Neural progenitor cell (in vitro differentiated cells): ENCODE measurements around the gene DNAJC1. TPM values are rescaled to one million over a fixed set of nuclear protein-coding genes. Genes with fewer than 3 reads are reported as not detected.
"Not testable (repeated sequence)": the region's sequence is repeated elsewhere in the genome, so short reads cannot be mapped to it uniquely, and the experiment has no call there.

Experiments used
- DNase-seq: peaks from one replicate; pipeline ENCODE4 v3.0.0-alpha.2; 2016; ENCODE audit warnings: low spot score
- H2AFZ ChIP-seq: fragments of 200-600 bp; sonication (generic); replicated peaks from 2 replicates; pipeline ENCODE4 v1.6.1; 2016; ENCODE audit warnings: antibody characterized with exemption
- H3F3A ChIP-seq: fragments of 200-600 bp; sonication (generic); 2 replicates; pipeline ENCODE4 v1.6.1; 2016; ENCODE audit warnings: antibody characterized with exemption, low read depth
- H3K27ac ChIP-seq: fragments of 200-600 bp; sonication (generic); 2 replicates; pipeline ENCODE4 v1.5.1; 2016; ENCODE audit warnings: mild to moderate bottlenecking
- H3K27me3 ChIP-seq: fragments of 200-600 bp; sonication (generic); 2 replicates; pipeline ENCODE4 v1.6.1; 2016; ENCODE audit warnings: mild to moderate bottlenecking, moderate library complexity
- H3K36me3 ChIP-seq: fragments of 200-600 bp; sonication (generic); 2 replicates; pipeline ENCODE4 v1.5.1; 2016
- H3K4me1 ChIP-seq: fragments of 200-600 bp; sonication (generic); 2 replicates; pipeline ENCODE4 v1.6.1; 2016; ENCODE audit warnings: mixed run types
- H3K4me2 ChIP-seq: fragments of 200-600 bp; sonication (generic); 2 replicates; pipeline ENCODE4 v1.6.1; 2016
- H3K4me3 ChIP-seq: fragments of 200-600 bp; sonication (generic); 2 replicates; pipeline ENCODE4 v1.5.1; 2016
- H3K79me2 ChIP-seq: fragments of 200-600 bp; sonication (generic); 2 replicates; pipeline ENCODE4 v1.6.1; 2016; ENCODE audit warnings: low read depth
- H3K9ac ChIP-seq: fragments of 200-600 bp; sonication (generic); 2 replicates; pipeline ENCODE4 v1.6.1; 2016
- H3K9me3 ChIP-seq: fragments of 200-600 bp; sonication (generic); 2 replicates; pipeline ENCODE4 v1.5.1; 2016; ENCODE audit warnings: low read depth
- H4K20me1 ChIP-seq: fragments of 200-600 bp; sonication (generic); 2 replicates; pipeline ENCODE4 v1.6.1; 2016; ENCODE audit warnings: low read depth
- H3K27ac Mint-ChIP-seq: 3 replicates; pipeline ENCODE4 v1.8.0; 2021; ENCODE audit warnings: mixed read lengths
- H3K27me3 Mint-ChIP-seq: 2 replicates; pipeline ENCODE4 v1.8.0; 2022; ENCODE audit warnings: low read depth, mild to moderate bottlenecking, inconsistent platforms, moderate library complexity, mixed read lengths; ENCODE audit not compliant: insufficient read depth
- H3K36me3 Mint-ChIP-seq: 3 replicates; pipeline ENCODE4 v1.8.0; 2021; ENCODE audit warnings: mixed read lengths
- H3K4me1 Mint-ChIP-seq: 3 replicates; pipeline ENCODE4 v1.8.0; 2021; ENCODE audit warnings: mixed read lengths
- H3K4me3 Mint-ChIP-seq: 3 replicates; pipeline ENCODE4 v1.8.0; 2021; ENCODE audit warnings: mild to moderate bottlenecking, moderate library complexity, mixed read lengths
- H3K9me3 Mint-ChIP-seq: 3 replicates; pipeline ENCODE4 v1.8.0; 2020; ENCODE audit warnings: mixed read lengths
- EZH2 ChIP-seq: fragments of 200-600 bp; sonication (generic); IDR thresholded peaks from 2 replicates; pipeline ENCODE4 v1.6.1; 2017; ENCODE audit warnings: antibody characterized with exemption, mild to moderate bottlenecking, moderate library complexity
- EZH2phosphoT487 ChIP-seq: fragments of 200-600 bp; sonication (generic); IDR thresholded peaks from 2 replicates; pipeline ENCODE4 v1.6.1; 2017; ENCODE audit warnings: antibody characterized with exemption
- total RNA-seq: library from RNA; depleted of rRNA; stranded (reverse); fragments of >200 nt; gene quantifications from 2 replicates; pipeline ENCODE4 v1.2.3, GENCODE V29; 2015; ENCODE audit warnings: low replicate concordance
- TF ChIP-seq, protein P1 (sequence below): fragments of 200-600 bp; sonication (generic); IDR thresholded peaks from 2 replicates; pipeline ENCODE4 v1.5.1; 2017; ENCODE audit warnings: antibody characterized with exemption, mild to moderate bottlenecking

Gene DNAJC1
- total RNA-seq, 1 donor from 2014 or later: 55.3 TPM

DNA sequence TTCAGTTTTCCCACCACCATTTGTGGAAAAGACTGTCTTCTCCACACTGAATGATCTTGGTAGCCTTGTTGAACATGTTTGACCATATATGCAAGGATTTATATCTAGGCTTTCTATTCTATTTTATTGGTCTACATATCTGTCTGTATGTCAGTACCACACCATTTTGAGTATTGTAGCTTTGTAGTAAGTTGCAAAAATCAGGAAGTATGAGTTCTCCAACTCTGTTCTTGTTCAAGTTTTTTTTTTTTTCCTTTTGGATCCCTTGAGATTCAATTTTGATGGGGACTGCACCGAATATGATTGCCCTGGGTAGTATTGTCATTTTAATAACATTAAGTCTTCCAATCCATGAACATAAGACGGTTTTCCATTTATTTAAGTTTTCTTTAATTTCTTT lies 176.8 kb downstream of the DNAJC1 start:
- TF ChIP-seq EZH2phosphoT487 (no peak), EZH2 (no peak)
- TF ChIP-seq, protein P1, sequence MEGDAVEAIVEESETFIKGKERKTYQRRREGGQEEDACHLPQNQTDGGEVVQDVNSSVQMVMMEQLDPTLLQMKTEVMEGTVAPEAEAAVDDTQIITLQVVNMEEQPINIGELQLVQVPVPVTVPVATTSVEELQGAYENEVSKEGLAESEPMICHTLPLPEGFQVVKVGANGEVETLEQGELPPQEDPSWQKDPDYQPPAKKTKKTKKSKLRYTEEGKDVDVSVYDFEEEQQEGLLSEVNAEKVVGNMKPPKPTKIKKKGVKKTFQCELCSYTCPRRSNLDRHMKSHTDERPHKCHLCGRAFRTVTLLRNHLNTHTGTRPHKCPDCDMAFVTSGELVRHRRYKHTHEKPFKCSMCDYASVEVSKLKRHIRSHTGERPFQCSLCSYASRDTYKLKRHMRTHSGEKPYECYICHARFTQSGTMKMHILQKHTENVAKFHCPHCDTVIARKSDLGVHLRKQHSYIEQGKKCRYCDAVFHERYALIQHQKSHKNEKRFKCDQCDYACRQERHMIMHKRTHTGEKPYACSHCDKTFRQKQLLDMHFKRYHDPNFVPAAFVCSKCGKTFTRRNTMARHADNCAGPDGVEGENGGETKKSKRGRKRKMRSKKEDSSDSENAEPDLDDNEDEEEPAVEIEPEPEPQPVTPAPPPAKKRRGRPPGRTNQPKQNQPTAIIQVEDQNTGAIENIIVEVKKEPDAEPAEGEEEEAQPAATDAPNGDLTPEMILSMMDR: no peak
- no peak overlapping the region for H3K4me2 ChIP-seq

DNA sequence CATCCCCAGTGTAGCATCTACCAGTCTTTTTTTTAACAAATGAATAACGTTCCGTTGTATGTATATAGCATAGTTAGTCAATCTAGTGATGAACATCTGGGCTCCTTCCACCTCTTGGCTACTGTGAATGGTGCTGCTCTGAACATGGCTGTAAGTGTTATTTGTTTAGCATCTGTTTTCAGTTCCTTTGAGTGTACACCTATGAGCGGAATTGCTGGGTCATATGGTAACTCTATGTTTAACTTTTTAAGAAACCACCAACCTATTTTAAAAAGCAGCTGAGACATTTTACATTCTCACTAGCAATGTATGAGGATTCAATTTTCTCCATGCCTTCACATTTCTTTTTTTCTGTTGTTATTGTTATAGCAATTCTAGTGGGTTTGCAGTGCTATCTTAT lies 178.2 kb downstream of the DNAJC1 start:
- Histone ChIP-seq H3K9ac (no peak overlapping the region), H3K27ac (no peak overlapping the region), H4K20me1 (no peaks in the 10 kb centered on the region), H3K9me3 (peaks cover 29% of the 10 kb centered on the region), H3F3A (no peaks in the 10 kb centered on the region), H2AFZ (no peak overlapping the region), H3K79me2 (no peaks in the 10 kb centered on the region), H3K4me2 (no peak overlapping the region), H3K4me3 (no peak overlapping the region), H3K4me1 (no peaks in the 10 kb centered on the region), H3K36me3 (peaks cover 2% of the 10 kb centered on the region), H3K27me3 (no peaks in the 10 kb centered on the region)
- Mint-ChIP-seq H3K36me3 (peaks cover 51% of the 10 kb centered on the region), H3K27ac (no peak overlapping the region), H3K9me3 (peaks cover 56% of the 10 kb centered on the region), H3K4me3 (no peak overlapping the region), H3K4me1 (no peaks in the 10 kb centered on the region), H3K27me3 (peaks cover 1% of the 10 kb centered on the region)
- TF ChIP-seq, protein P1: no peak
- TF ChIP-seq EZH2: no peak
- no peak for TF ChIP-seq EZH2phosphoT487
- no peak for DNase-seq

More for the DNA sequence above, 176.8 kb downstream of the DNAJC1 start:
- Mint-ChIP-seq H3K27ac (no peak overlapping the region), H3K4me1 (no peaks in the 10 kb centered on the region), H3K27me3 (peaks cover 2% of the 10 kb centered on the region), H3K4me3 (no peak overlapping the region), H3K9me3 (peaks cover 63% of the 10 kb centered on the region), H3K36me3 (peaks cover 57% of the 10 kb centered on the region)
- peaks cover 7% of the 10 kb centered on the region for H3K36me3 ChIP-seq
- no peaks in the 10 kb centered on the region for H3K27me3 ChIP-seq
- H2AFZ ChIP-seq: no peak overlapping the region
- peaks cover 36% of the 10 kb centered on the region for H3K9me3 ChIP-seq
- no peaks in the 10 kb centered on the region for H4K20me1 ChIP-seq
- H3K4me1 ChIP-seq: no peaks in the 10 kb centered on the region
- DNase-seq: no peak
- no peak overlapping the region for H3K4me3 ChIP-seq
- no peak overlapping the region for H3K27ac ChIP-seq
- no peak overlapping the region for H3K9ac ChIP-seq
- H3F3A ChIP-seq: no peaks in the 10 kb centered on the region
- no peaks in the 10 kb centered on the region for H3K79me2 ChIP-seq

DNA sequence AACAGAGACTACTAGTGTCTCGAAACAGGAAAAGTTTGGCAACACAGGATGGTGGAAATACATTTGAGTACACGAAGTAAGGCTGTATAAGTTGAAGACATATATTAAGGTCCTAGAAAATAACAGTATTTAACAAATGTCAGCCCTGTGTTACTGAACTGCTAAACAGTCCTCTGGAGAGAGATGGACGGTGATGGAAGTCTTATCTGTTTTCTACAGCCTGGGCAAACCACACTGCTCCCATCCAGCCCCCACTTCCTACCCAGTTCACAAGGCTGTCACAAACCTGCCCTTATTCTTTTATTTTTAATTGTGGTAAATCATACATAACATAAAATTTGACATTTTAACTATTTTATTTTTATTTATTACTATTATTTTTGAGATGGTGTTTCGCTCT lies 179.1 kb downstream of the DNAJC1 start:
- Histone ChIP-seq H3K9me3 (peaks cover 21% of the 10 kb centered on the region), H3K79me2 (no peaks in the 10 kb centered on the region), H3K27ac (no peak overlapping the region), H3K27me3 (no peaks in the 10 kb centered on the region), H3K4me3 (no peak overlapping the region), H3F3A (no peaks in the 10 kb centered on the region), H3K4me1 (no peaks in the 10 kb centered on the region), H4K20me1 (no peaks in the 10 kb centered on the region), H3K36me3 (no peaks in the 10 kb centered on the region), H3K4me2 (no peak overlapping the region), H3K9ac (no peak overlapping the region), H2AFZ (no peak overlapping the region)
- no peak overlapping the region for H3K4me3 Mint-ChIP-seq
- H3K4me1 Mint-ChIP-seq: no peaks in the 10 kb centered on the region
- peaks cover 44% of the 10 kb centered on the region for H3K36me3 Mint-ChIP-seq
- H3K27ac Mint-ChIP-seq: no peak overlapping the region
- no peaks in the 10 kb centered on the region for H3K27me3 Mint-ChIP-seq
- no peak for DNase-seq
- TF ChIP-seq EZH2phosphoT487: no peak
- H3K9me3 Mint-ChIP-seq: peaks cover 48% of the 10 kb centered on the region

DNA sequence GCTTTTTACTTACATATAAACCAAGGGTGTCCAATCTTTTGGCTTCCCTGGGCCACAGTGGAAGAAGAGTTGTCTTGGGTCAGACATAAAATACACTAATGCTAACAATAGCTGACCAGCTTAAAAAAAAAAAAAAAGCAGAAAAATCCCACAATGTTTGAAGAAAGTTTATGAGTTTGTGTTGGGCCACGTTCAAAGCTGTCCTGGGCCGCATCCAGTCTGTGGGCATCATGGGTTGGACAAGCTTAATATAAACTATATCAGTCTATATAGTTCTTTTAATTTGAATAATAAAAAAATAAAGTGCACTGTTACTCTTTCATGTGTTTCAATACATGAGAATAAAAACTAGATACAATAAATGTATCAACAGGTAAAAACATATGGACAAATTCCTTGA lies 179.9 kb downstream of the DNAJC1 start:
- no peak overlapping the region for H2AFZ ChIP-seq

DNA sequence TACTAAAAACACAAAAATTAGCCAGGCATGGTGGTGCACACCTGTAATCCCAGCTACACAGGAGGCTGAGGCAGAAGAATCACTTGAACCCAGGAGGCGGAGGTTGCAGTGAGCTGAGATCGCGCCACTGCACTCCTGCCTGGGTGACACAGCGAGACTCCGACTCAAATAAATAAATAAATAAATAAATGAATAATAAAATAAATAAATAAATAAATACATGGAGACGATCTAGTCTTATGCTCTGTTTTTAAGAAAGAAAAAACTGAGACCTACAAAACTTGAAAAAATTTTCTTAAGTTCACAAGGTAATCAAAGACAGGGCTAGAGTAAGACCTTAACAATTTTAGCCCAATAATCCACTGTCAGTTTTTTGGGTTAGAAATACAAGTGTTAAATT lies 181.3 kb downstream of the DNAJC1 start:
- not testable (repeated sequence) for DNase-seq, H3K4me3 ChIP-seq, H3K27me3 ChIP-seq, H3K4me1 ChIP-seq, H3F3A ChIP-seq, H3K27ac Mint-ChIP-seq, H3K4me3 Mint-ChIP-seq, H3K27ac ChIP-seq, H3K79me2 ChIP-seq, H4K20me1 ChIP-seq, H3K36me3 ChIP-seq, H3K9ac ChIP-seq, H3K27me3 Mint-ChIP-seq, H2AFZ ChIP-seq, H3K4me2 ChIP-seq
- peaks cover 18% of the 10 kb centered on the region for H3K9me3 ChIP-seq
- Mint-ChIP-seq H3K9me3 (peaks cover 39% of the 10 kb centered on the region), H3K4me1 (peaks cover 11% of the 10 kb centered on the region), H3K36me3 (peaks cover 36% of the 10 kb centered on the region)

More for the DNA sequence above, 179.9 kb downstream of the DNAJC1 start:
- Mint-ChIP-seq H3K27ac (no peak overlapping the region), H3K4me1 (peaks cover under 1% of the 10 kb centered on the region), H3K4me3 (no peak overlapping the region), H3K27me3 (no peaks in the 10 kb centered on the region), H3K9me3 (peaks cover 44% of the 10 kb centered on the region), H3K36me3 (peaks cover 41% of the 10 kb centered on the region)
- Histone ChIP-seq H3K9me3 (peaks cover 21% of the 10 kb centered on the region), H3K4me2 (no peak overlapping the region), H3K27ac (no peak overlapping the region), H4K20me1 (no peaks in the 10 kb centered on the region), H3K27me3 (no peaks in the 10 kb centered on the region), H3K36me3 (no peaks in the 10 kb centered on the region), H3K4me1 (no peaks in the 10 kb centered on the region), H3K9ac (no peak overlapping the region), H3K79me2 (no peaks in the 10 kb centered on the region), H3F3A (no peaks in the 10 kb centered on the region), H3K4me3 (no peak overlapping the region)
- TF ChIP-seq EZH2phosphoT487: no peak
- no peak for TF ChIP-seq EZH2
- TF ChIP-seq, protein P1: no peak
- no peak for DNase-seq
